Activated T-cell treated with anti-CD3 and anti-CD28 coated beads for 48 hours (primary cell): ENCODE measurements around the gene RCAN2.

ENCODE experiments used
- DNase-seq: peaks from one replicate; pipeline ENCODE4 v3.0.0-alpha.2; 2020; ENCODE audit warnings: low read depth

RCAN2 gene

GRCh38 chr6:46254331-46254730, 236.9 kb downstream of the RCAN2 start:
- DNase-seq = no peak

GRCh38 chr6:46251583-46252339, 239.5 kb downstream of the RCAN2 start:
- no peak for DNase-seq

- DNase-seq = no peak
Measured at GRCh38 chr6:46248143-46248542, 243.1 kb downstream of the RCAN2 start.

GRCh38 chr6:46246727-46247126, 244.5 kb downstream of the RCAN2 start:
- DNase-seq = no peak

GRCh38 chr6:46246081-46246480, 245.2 kb downstream of the RCAN2 start:
- DNase-seq = no peak

- no peak for DNase-seq
Measured at GRCh38 chr6:46244670-46245069, 246.6 kb downstream of the RCAN2 start.

GRCh38 chr6:46243754-46244153, 247.5 kb downstream of the RCAN2 start:
- no peak for DNase-seq

- DNase-seq = no peak
Measured at GRCh38 chr6:46242921-46243320, 248.3 kb downstream of the RCAN2 start.

GRCh38 chr6:46240866-46241565, 250.2 kb downstream of the RCAN2 start:
- DNase-seq = no peak

- DNase-seq = no peak
Measured at GRCh38 chr6:46236752-46237151, 254.5 kb downstream of the RCAN2 start.

GRCh38 chr6:46235242-46235641, 256.0 kb downstream of the RCAN2 start:
- DNase-seq = no peak

- DNase-seq = no peak
Measured at GRCh38 chr6:46234700-46235099, 256.5 kb downstream of the RCAN2 start.

GRCh38 chr6:46234156-46234556, 257.1 kb downstream of the RCAN2 start:
- no peak for DNase-seq

GRCh38 chr6:46233129-46233528, 258.1 kb downstream of the RCAN2 start:
- DNase-seq = no peak

GRCh38 chr6:46222286-46222685, 269.0 kb downstream of the RCAN2 start:
- DNase-seq = no peak

GRCh38 chr6:46221222-46221793, 269.9 kb downstream of the RCAN2 start:
- no peak for DNase-seq

- DNase-seq = no peak
Measured at GRCh38 chr6:46220352-46221221, 270.7 kb downstream of the RCAN2 start.

- DNase-seq = no peak
Measured at GRCh38 chr6:46219661-46220060, 271.6 kb downstream of the RCAN2 start.

GRCh38 chr6:46218457-46218856, 272.8 kb downstream of the RCAN2 start:
- no peak for DNase-seq

GRCh38 chr6:46217671-46218131, 273.5 kb downstream of the RCAN2 start:
- peak; percentile 14 for DNase-seq

GRCh38 chr6:46216879-46217278, 274.4 kb downstream of the RCAN2 start:
- DNase-seq = no peak

- DNase-seq = no peak
Measured at GRCh38 chr6:46215777-46216176, 275.5 kb downstream of the RCAN2 start.
